Stimulated activated CD4-positive, alpha-beta T cell treated with anti-CD3 and anti-CD28 coated beads, TNF-alpha, amount 100 ng/mL, for 24 hours (primary cell): Measurements from ENCODE around the gene STX7.

Experiments used
- DNase-seq, 3 experiments: peaks; one replicate each; pipeline ENCODE4 v3.0.0-alpha.2; 2020; ENCODE audit warnings: low read depth in 3 of 3

Gene STX7

DNA sequence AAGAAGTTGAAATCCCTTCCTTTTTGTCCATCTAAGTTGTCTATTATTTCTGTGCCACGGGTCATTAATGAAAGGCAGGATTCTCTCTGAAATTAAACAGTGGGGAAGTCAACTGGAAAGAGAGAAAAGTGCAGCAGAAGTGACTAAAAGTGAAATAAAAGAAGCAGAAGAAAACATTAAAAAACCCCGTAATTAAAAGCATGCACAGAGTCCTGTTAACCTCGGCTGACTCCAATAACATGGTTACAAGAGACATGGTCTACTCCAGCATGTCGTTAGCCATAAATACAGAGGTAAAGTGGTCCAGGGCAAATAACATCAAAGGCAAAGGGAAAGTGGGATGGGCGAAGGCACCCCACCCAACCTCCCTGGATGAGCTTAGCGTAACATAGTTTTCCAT lies 98.6 kb downstream of the STX7 start:
- no peak for DNase-seq

DNA sequence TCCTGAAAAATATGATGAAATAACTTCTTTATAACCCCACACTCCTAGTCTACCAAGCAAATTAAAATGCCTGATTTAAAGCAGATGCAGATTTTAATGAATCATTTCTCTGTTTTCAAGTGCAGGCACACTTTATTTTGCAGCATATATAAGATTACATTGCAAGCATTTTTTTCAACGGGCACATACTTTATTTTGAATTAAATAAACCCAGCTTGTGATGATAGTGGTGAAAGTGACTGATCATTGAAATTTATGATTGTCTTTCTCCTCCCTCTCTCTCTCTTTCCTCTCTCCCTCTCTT lies 99.5 kb downstream of the STX7 start:
- DNase-seq: no peak

DNA sequence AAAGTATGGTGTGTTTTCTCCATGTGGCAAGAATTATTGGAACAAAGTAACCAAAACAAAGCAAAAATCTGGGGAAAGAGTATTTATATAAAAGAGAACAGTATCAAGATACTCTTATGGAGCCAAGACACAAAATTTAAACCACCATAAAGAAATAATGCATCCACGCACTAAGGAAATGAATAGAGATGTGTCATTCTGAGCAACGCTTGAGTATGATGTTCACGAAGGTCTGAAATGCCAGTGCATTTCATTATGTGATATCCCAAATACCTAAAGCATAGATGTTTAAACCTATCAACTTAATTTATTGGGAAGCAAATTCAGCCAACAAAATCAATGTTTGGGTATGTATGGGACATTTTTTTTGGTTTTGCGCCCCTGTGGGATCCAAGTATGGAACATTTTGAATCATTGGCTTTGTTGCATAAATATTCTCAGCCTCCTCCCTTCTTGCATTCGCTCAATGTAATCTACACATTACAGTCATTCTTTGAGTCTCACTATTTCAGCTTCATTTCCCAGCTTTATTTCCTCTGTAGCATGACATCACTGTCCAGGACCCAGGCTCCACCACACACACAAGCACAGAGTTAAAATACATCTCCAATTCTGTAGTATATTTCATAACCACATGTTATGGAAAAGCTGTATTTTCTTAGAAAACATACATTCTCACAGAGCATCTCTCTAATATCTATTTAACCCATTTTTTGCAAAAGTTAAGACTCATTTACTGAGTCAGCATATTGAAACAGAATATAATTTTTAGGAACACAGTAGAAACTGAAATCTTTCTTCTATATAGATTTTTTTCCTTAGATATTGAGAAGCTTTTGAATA lies 100.0 kb downstream of the STX7 start:
- DNase-seq: no peak

DNA sequence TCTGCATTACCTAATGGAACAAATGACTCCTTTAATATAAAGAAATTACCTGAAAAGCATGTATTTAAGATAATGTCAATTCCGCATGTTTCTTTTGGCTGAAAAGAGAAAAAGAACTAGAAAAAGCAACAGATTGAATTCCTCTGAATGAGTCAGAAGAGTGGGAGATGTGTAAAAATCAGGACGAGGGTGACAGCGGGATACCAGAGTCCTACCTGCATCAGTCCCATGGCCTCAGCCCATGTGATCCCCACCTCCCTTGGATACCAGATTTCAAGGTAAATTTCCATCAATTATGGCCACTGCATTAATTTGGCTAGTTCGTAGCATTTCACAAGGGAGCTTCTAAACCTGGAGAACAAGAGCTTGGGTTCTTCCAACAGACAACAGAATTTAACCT lies 101.6 kb downstream of the STX7 start:
- DNase-seq: no peak

DNA sequence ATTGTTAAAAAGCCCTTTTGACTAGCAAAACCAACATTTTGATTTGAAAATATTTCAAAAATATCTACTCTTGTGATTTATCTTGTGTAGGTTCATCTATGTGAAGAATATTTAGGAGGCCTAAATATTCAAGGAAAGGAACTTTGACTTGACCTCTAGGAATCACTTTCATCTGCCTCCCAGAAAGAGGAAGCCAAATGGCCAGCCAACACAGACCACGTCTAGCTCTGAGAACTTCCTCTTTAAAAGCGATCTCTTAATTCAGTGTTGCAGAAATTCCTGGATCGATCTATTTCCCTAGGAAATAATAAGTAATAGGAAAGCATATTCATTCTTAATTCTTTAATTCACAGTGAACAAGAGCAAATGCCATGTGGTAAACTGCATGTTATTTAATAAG lies 102.1 kb downstream of the STX7 start:
- no peak for DNase-seq

DNA sequence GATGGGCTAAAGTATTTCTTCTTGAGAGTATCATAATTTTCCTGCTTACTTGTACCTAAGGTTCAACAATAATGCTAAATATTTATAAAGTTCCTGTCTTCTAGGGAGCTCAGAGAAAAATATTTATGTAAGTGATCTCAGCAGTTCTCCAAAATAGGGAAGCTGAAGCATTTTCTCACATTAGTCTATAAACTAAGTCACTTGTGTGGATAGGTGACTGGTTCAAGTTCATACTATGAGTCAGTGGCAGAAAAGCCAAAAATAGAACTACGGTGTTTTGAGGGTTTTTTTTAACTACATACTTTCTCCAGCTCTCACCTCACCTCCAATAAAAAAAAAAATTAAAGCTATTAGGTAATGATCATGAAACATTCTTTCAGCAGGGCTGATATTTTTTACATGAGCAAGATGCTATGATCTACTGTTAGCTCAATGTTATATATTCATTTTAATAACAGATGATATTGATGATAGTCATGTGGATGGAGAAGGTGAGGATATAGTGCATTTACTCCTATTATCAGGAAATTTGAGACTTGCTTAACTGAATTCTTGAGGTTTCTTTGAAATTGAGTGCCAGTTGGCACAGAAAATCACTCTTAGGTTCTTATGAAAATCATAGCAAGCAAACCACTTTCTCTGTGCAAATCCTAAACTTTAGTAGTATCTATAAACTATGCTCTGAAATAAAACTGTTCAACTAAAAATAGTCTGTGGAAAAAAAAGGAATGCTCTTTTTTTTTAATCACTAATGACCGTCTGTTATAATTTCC lies 107.6 kb downstream of the STX7 start:
- DNase-seq: no peak

DNA sequence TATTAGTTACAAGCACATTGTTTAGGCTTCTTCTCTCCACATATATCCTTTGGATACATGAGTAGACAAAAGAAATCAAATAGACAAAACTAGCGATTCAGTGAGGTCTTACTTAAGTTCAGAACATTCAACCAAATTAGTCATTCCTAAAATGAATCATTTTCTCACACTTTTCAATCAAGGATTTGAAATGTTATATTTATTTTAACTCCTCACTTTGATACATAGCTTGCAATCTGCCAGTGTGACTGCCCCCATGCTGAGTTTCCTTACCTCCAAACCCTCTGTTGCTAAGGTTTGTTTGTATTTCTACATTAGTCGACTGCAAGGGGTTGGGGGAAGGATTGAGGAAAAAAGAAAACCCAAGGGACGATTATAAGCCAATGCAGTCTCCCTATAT lies 108.2 kb downstream of the STX7 start:
- no peak for DNase-seq

DNA sequence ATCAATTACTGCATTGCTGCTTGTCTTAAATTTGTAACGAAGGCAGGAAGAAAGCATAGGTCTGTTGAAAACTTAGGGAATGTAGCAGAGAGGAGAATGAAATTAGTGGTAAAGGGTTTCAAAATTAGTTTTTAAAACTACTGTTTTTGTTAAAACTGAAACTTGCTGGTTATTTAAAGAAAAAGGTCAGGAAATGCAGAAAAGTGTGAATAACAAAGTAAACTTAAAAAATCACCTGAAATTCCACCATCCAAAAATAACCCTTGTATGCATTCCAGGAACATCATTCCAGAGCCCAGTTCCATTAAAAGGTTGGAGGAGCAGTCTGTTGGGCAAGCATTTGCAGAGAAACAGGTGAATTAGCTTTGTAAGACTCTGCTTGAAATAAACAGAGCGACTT lies 108.6 kb downstream of the STX7 start:
- DNase-seq: no peak

DNA sequence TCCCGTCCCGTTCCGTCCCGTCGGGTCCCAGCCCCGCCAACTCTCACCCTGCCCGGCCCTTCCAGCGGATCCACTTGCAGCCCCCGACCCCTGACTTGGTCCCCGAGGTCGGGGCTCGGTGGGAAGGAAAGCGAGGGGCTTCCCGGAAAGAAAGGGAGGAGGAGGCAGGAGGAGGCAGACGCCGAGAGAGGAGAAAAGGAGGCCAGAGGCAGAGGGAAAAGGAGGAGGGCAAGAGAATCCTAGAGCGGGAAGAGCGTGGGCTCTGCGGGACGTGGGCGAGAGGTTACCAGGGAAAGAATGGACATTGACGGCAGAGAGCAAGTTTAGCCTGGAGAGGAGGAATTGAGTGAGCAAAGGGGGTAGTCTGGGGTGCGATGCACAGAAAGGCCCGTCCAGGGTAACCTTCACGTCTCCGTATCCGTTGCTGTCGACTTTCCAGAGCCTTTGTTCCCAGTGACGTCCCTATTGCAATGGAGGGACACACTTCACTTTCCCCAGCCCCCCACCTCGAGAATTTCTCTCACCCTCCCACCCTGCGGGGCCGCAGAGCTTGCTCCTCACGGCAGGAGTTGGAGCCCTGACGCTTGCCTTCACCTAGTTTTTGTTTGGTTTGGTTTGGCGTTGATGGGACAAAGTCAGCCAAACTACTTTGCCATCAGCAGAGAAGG lies 111.2 kb downstream of the STX7 start:
- no peak for DNase-seq

DNA sequence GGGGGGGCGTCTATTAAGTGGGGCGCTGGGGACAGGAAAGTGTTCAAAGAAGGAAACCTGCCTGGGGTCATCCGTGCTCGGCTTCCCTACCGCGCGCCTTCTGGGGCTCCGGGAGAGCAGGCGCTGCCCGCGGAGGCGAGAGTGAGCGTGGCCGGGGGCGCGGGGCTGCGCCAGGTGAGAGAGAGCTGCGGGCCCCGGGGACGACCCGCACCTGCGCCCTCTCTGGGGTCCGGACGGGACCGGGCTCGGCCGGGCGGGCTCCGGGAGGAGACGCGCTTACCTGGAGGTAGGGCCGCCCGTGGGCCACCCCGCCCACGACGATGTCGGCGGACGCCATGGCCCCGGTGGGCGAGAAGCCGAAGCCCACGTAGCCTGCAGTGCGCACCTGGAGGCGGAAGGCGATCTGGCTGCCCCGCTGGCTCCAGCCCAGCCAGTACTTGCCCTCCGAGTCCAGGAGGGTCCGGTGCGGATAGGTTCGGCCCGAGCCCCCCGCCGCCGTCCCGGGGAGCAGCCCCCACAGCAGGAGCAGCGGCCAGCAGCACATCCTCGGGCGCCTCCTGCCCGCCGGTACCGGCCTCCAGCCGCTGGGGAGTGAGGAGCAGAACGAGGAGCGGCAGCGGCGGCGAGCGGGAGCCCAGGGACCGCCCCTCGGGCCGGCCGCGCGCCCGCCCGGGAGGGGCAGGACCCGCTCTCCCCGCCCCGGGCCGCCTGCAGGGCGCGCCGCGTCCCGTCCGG lies 111.9 kb downstream of the STX7 start, which contains the start of gene MOXD1:
TSS of gene MOXD1 (minus strand) at position 593 of the 735 bp plus-strand sequence. CDS start at position 544, 49 bp downstream.
- DNase-seq: no peak

DNA sequence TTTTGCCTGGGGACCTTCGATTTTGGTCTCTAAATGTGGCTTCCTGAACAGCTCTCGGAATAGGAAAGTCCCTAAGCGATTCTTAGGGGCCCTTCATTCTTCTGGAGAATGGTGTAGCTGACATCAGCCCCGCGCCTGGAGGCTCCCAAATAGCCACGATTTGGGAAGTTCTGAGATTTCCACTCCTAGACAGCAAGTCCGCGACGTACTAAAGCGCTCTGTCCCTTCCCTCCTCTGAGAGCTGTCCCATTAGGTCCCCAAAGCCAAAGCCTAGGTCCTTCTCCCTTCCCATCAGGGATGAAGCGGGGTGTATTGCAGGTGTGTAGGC lies 112.4 kb downstream of the STX7 start:
- DNase-seq: no peak

DNA sequence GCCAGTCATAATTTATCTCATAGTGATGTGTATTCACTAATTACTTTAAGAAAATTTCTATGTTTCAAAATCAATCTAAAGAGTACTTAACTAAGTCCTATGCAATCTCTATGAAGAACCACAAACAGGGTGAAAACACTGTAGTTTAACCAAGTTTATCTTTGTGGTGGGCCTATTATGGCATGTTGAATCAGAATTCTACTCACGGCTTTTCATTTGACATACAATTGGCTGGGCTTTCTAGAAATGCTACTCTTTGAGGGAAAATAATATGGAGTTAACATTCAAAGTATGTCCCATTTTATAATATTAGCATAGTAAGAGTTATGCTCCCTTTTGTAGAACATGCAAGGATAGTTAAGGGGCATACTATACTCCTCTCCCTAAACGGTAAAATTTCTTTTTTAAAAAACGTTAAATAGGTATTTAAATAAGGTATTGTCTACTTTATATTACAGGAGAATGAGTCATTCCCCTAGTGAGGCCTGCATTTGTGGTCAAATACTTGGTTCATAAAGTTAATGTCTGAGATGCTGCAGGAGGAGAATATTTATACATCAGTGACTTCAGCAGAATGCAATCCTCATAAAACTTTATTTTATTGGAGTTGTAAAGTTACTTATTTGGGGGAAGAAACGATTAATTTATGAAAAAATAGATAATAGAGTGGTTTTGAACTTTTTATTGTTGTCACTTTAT lies 113.4 kb downstream of the STX7 start:
- no peak for DNase-seq
